KMS-11 (cell line): ENCODE measurements around the gene SLX9.

Experiments
- H2AFZ ChIP-seq: fragments of 200-600 bp; sonication (generic); 2 replicates; pipeline ENCODE4 v1.6.1; 2016; ENCODE audit warnings: antibody characterized with exemption, mixed run types, low read depth
- H3K27ac ChIP-seq: fragments of 200-600 bp; sonication (generic); 2 replicates; pipeline ENCODE4 v1.6.1; 2016; ENCODE audit warnings: mild to moderate bottlenecking, mixed run types
- H3K27me3 ChIP-seq: fragments of 200-600 bp; sonication (generic); 2 replicates; pipeline ENCODE4 v1.6.1; 2017; ENCODE audit warnings: mild to moderate bottlenecking, low read depth, mixed run types, moderate library complexity; ENCODE audit not compliant: insufficient read depth
- H3K36me3 ChIP-seq: fragments of 200-600 bp; sonication (generic); 2 replicates; pipeline ENCODE4 v1.6.1; 2017; ENCODE audit warnings: mild to moderate bottlenecking, mixed run types; ENCODE audit not compliant: insufficient read depth
- H3K4me1 ChIP-seq: fragments of 200-600 bp; sonication (generic); 2 replicates; pipeline ENCODE4 v1.6.1; 2016; ENCODE audit warnings: mild to moderate bottlenecking, low read depth, mixed run types; ENCODE audit not compliant: poor library complexity, severe bottlenecking
- H3K4me2 ChIP-seq: fragments of 200-600 bp; sonication (generic); 2 replicates; pipeline ENCODE4 v1.7.0; 2016; ENCODE audit warnings: mild to moderate bottlenecking, mixed run types
- H3K4me3 ChIP-seq: fragments of 200-600 bp; sonication (generic); IDR thresholded peaks from 2 replicates; pipeline ENCODE4 v1.6.1; 2017; ENCODE audit warnings: low read depth, low read length, mixed read lengths; ENCODE audit not compliant: insufficient read depth
- H3K79me2 ChIP-seq: fragments of 200-600 bp; sonication (generic); 2 replicates; pipeline ENCODE4 v1.6.1; 2016; ENCODE audit warnings: low read depth, mixed run types; ENCODE audit not compliant: insufficient read depth
- H3K9ac ChIP-seq: fragments of 200-600 bp; sonication (generic); 2 replicates; pipeline ENCODE4 v1.6.1; 2016; ENCODE audit warnings: mild to moderate bottlenecking, mixed run types
- H4K20me1 ChIP-seq: fragments of 200-600 bp; sonication (generic); 2 replicates; pipeline ENCODE4 v1.6.1; 2016; ENCODE audit warnings: mild to moderate bottlenecking, mixed run types; ENCODE audit not compliant: insufficient read depth
- CTCF ChIP-seq: fragments of 200-600 bp; sonication (generic); conservative IDR thresholded peaks from 2 replicates; pipeline ENCODE4 v1.6.1; 2017; ENCODE audit warnings: low read depth, mild to moderate bottlenecking, antibody characterized with exemption, low read length, moderate library complexity, mixed read lengths

The SLX9 gene

GRCh38 chr21:44956356-44957046 is 16.7 kb downstream of the SLX9 start:
- Histone ChIP-seq H3K4me1 (peaks cover 43% of the 10 kb centered on the region), H3K4me3 (no peak overlapping the region), H3K27me3 (no peaks in the 10 kb centered on the region), H3K36me3 (no peaks in the 10 kb centered on the region; the same call in 1 of the 2 replicates), H3K9ac (no peak overlapping the region), H3K79me2 (peaks cover 50% of the 10 kb centered on the region), H4K20me1 (no peaks in the 10 kb centered on the region), H3K27ac (no peak overlapping the region), H2AFZ (no peak overlapping the region), H3K4me2 (no peak overlapping the region)
- no peak for TF ChIP-seq CTCF

GRCh38 chr21:44957047-44957831 is 17.4 kb downstream of the SLX9 start:
- TF ChIP-seq CTCF, result no peak
- Histone ChIP-seq H3K9ac (no peak overlapping the region), H3K79me2 (peaks cover 48% of the 10 kb centered on the region), H2AFZ (no peak overlapping the region), H3K4me3 (no peak overlapping the region), H3K36me3 (no peaks in the 10 kb centered on the region; the same call in 1 of the 2 replicates), H3K27me3 (no peaks in the 10 kb centered on the region), H3K27ac (no peak overlapping the region), H3K4me2 (no peak overlapping the region), H4K20me1 (no peaks in the 10 kb centered on the region), H3K4me1 (peaks cover 37% of the 10 kb centered on the region)

GRCh38 chr21:44957901-44958451 is 18.1 kb downstream of the SLX9 start:
- H3K79me2 ChIP-seq, result peaks cover 47% of the 10 kb centered on the region
- H3K9ac ChIP-seq, result no peak overlapping the region
- H2AFZ ChIP-seq, result no peak overlapping the region
- H3K27ac ChIP-seq, result no peak overlapping the region
- no peak overlapping the region for H3K4me2 ChIP-seq
- peaks cover 30% of the 10 kb centered on the region for H3K4me1 ChIP-seq
- H3K36me3 ChIP-seq, result no peaks in the 10 kb centered on the region; the same call in 1 of the 2 replicates
- H3K27me3 ChIP-seq, result no peaks in the 10 kb centered on the region
- TF ChIP-seq CTCF, result no peak
- no peak overlapping the region for H3K4me3 ChIP-seq
- H4K20me1 ChIP-seq, result no peaks in the 10 kb centered on the region

GRCh38 chr21:44958471-44959191 is 18.8 kb downstream of the SLX9 start:
- Histone ChIP-seq H3K4me3 (no peak overlapping the region), H3K9ac (no peak overlapping the region), H2AFZ (no peak overlapping the region), H3K4me1 (peaks cover 23% of the 10 kb centered on the region), H3K36me3 (no peaks in the 10 kb centered on the region; the same call in 1 of the 2 replicates), H3K4me2 (no peak overlapping the region), H3K27ac (no peak overlapping the region), H3K27me3 (no peaks in the 10 kb centered on the region), H3K79me2 (peaks cover 40% of the 10 kb centered on the region), H4K20me1 (no peaks in the 10 kb centered on the region)
- no peak for TF ChIP-seq CTCF
